Naive thymus-derived CD4-positive, alpha-beta T cell (primary cell): ENCODE data around the gene RRAS. TPM values are rescaled to one million over a fixed set of nuclear protein-coding genes. Genes with fewer than 3 reads are reported as not detected.

Source experiments
- ATAC-seq: fragments of 150-1000 bp; cut with Tn5 transposase; 2 replicates; pipeline ENCODE4 v1.10.0; 2021; ENCODE audit warnings: mild to moderate bottlenecking, moderate library complexity
- CTCF ChIA-PET: fragments of 350-600 bp; sonication (Branson Sonifier 250); formaldehyde crosslinking; loops from one replicate; lab custom pipeline; 2021; ENCODE audit warnings: antibody characterized with exemption; lab: Charles Lee
- POLR2A ChIA-PET: fragments of 350-600 bp; sonication (Branson Sonifier 250); formaldehyde crosslinking; loops from one replicate; lab custom pipeline; 2021; ENCODE audit warnings: antibody characterized with exemption, inconsistent platforms; lab: Charles Lee
- DNase-seq, 9 donors: peaks; one replicate each; pipeline versions ENCODE4 v3.0.0 to v3.0.0-alpha.2; 2020 to 2022; ENCODE audit warnings: mixed read lengths in 1 of 9
- H3K27ac ChIP-seq: one replicate; pipeline ENCODE4 v1.7.0; 2013; ENCODE audit warnings: mild to moderate bottlenecking, low read depth, low read length, moderate library complexity
- H3K27me3 ChIP-seq, 2 donors: one replicate each; pipeline ENCODE4 v1.7.0; 2013; ENCODE audit warnings: low read length in 2 of 2, mild to moderate bottlenecking in 2 of 2, moderate library complexity in 2 of 2; ENCODE audit not compliant: control insufficient read depth in 2 of 2, insufficient read depth in 2 of 2
- H3K36me3 ChIP-seq, 3 experiments: 1 replicate in 2 of 3; 2 replicates in 1 of 3; pipeline ENCODE4 v1.7.0; 2013; ENCODE audit warnings: low read length in 3 of 3, mild to moderate bottlenecking in 3 of 3, moderate library complexity in 1 of 3; ENCODE audit not compliant: insufficient read depth in 3 of 3, control insufficient read depth in 2 of 3
- H3K4me1 ChIP-seq, 2 donors: one replicate each; pipeline ENCODE4 v1.7.0; 2013; ENCODE audit warnings: low read length in 2 of 2, mild to moderate bottlenecking in 2 of 2, moderate library complexity in 1 of 2; ENCODE audit not compliant: control insufficient read depth in 2 of 2, insufficient read depth in 2 of 2
- H3K4me3 ChIP-seq: 2 replicates; pipeline ENCODE4 v1.7.0; 2013; ENCODE audit warnings: mild to moderate bottlenecking, low read length
- H3K9me3 ChIP-seq, 3 experiments: 1 replicate in 2 of 3; 2 replicates in 1 of 3; pipeline ENCODE4 v1.7.0; 2013; ENCODE audit warnings: low read length in 3 of 3; ENCODE audit not compliant: control insufficient read depth in 2 of 3
- H3K27ac Mint-ChIP-seq, 9 donors: one replicate each; pipeline ENCODE4 v1.8.0; 2020 to 2022; ENCODE audit warnings: mixed read lengths in 9 of 9, mild to moderate bottlenecking in 8 of 9, moderate library complexity in 5 of 9, inconsistent platforms in 2 of 9
- H3K27me3 Mint-ChIP-seq, 5 donors: one replicate each; pipeline ENCODE4 v1.8.0; 2021 to 2022; ENCODE audit warnings: mixed read lengths in 5 of 5, mild to moderate bottlenecking in 1 of 5
- H3K36me3 Mint-ChIP-seq, 5 donors: one replicate each; pipeline ENCODE4 v1.8.0; 2020 to 2022; ENCODE audit warnings: mixed read lengths in 5 of 5, mild to moderate bottlenecking in 3 of 5, inconsistent platforms in 1 of 5
- H3K4me1 Mint-ChIP-seq, 7 donors: one replicate each; pipeline ENCODE4 v1.8.0; 2020 to 2022; ENCODE audit warnings: mixed read lengths in 7 of 7, mild to moderate bottlenecking in 3 of 7, inconsistent platforms in 1 of 7
- H3K4me3 Mint-ChIP-seq, 10 donors: one replicate each; pipeline ENCODE4 v1.8.0; 2020 to 2022; ENCODE audit warnings: mild to moderate bottlenecking in 10 of 10, mixed read lengths in 10 of 10, moderate library complexity in 6 of 10, inconsistent platforms in 2 of 10
- H3K9me3 Mint-ChIP-seq, 11 donors: one replicate each; pipeline ENCODE4 v1.8.0; 2020 to 2022; ENCODE audit warnings: mixed read lengths in 11 of 11, mild to moderate bottlenecking in 4 of 11, inconsistent platforms in 1 of 11, moderate library complexity in 1 of 11
- intact Hi-C, 2 donors: fragments of 100-400 bp; cut with micrococcal nuclease; formaldehyde crosslinking; loops; one replicate each; pipeline ENCODE4 v1.15.1; 2023
- polyA plus RNA-seq, 2 donors: library from polyadenylated mRNA; unstranded; fragments of 300-500 nt; fragmentation: Illumina TruSeq; gene quantifications; one replicate each; pipeline ENCODE4 v1.2.3, GENCODE V29; 2021
- total RNA-seq, 6 experiments: library from RNA in 5 of 6; stranded (reverse) in 5 of 6; gene quantifications; 1 replicate in 5 of 6; 2 replicates in 1 of 6; pipeline ENCODE4 v1.2.3 and lab custom pipeline; 2021 to 2026

Gene RRAS
- total and polyA plus RNA-seq, 7 experiments from 2014 or later: 11.0 to 37.0 (median 13.9) TPM

- no peaks in the 10 kb centered on the region for H3K9me3 ChIP-seq
- intact Hi-C loops: no loop called here
- Mint-ChIP-seq H3K36me3 (peaks cover 0 to 19% (median 6%) of the 10 kb centered on the region in 5 donors), H3K27ac (no peak overlapping the region), H3K4me1 (peaks cover 19 to 32% (median 22%) of the 10 kb centered on the region in 7 donors), H3K27me3 (peaks cover 0 to 12% (median 9%) of the 10 kb centered on the region in 5 donors), H3K9me3 (peaks cover 0 to 3% (median 0%) of the 10 kb centered on the region in 11 donors), H3K4me3 (no peak overlapping the region)
- H3K36me3 ChIP-seq: peaks cover 0 to 60% (median 8%) of the 10 kb centered on the region in 3 experiments
- H3K4me3 ChIP-seq: no peak overlapping the region
- no peak overlapping the region for H3K27ac ChIP-seq
- ChIA-PET CTCF (interaction anchor here (0.7 kb wide), 1 partner anchor 180 kb away, joined by 3 read pairs; no protein-coding TSS in a partner anchor), POLR2A (interaction anchor here (1.5 kb wide), 1 partner anchor 10 kb away, joined by 4 read pairs; the partner anchor contains the start of gene PRMT1)
- H3K4me1 ChIP-seq: peaks cover 4 to 12% of the 10 kb centered on the region in 2 donors
- ATAC-seq: no peak
- DNase-seq: no peak
- no peaks in the 10 kb centered on the region for H3K27me3 ChIP-seq
Observed at GRCh38 chr19:49686503-49687088, 46.7 kb upstream of the RRAS start.

- intact Hi-C loops: no loop called here
- ChIA-PET POLR2A (interaction anchor here (1.5 kb wide), 1 partner anchor 9 kb away, joined by 4 read pairs; the partner anchor contains the start of gene PRMT1), CTCF (no interaction called here)
- Mint-ChIP-seq H3K27ac (no peak overlapping the region), H3K36me3 (peaks cover 0 to 20% (median 6%) of the 10 kb centered on the region in 5 donors), H3K4me1 (peaks cover 14 to 29% (median 17%) of the 10 kb centered on the region in 7 donors), H3K27me3 (peaks cover 0 to 8% (median 7%) of the 10 kb centered on the region in 5 donors), H3K4me3 (no peak overlapping the region), H3K9me3 (peaks cover 0 to 3% (median 0%) of the 10 kb centered on the region in 11 donors)
- no peak for DNase-seq
- Histone ChIP-seq H3K27ac (no peak overlapping the region), H3K9me3 (no peaks in the 10 kb centered on the region), H3K27me3 (no peaks in the 10 kb centered on the region), H3K4me3 (no peak overlapping the region), H3K4me1 (peaks cover under 1 to 11% of the 10 kb centered on the region in 2 donors), H3K36me3 (peaks cover 0 to 65% (median 8%) of the 10 kb centered on the region in 3 experiments)
- ATAC-seq: no peak
Observed at GRCh38 chr19:49685845-49686332, 45.9 kb upstream of the RRAS start.

- CTCF ChIA-PET: interaction anchor here (0.5 to 1.3 kb wide), 2 partner anchors 179 to 235 kb away, joined by 3 to 4 read pairs; no protein-coding TSS in a partner anchor
- no peaks in the 10 kb centered on the region for H3K27me3 ChIP-seq
- Mint-ChIP-seq H3K4me1 (peaks cover 9 to 27% (median 14%) of the 10 kb centered on the region in 7 donors), H3K36me3 (peaks cover 0 to 21% (median 6%) of the 10 kb centered on the region in 5 donors), H3K4me3 (no peak overlapping the region), H3K27me3 (no peaks in the 10 kb centered on the region), H3K27ac (no peak overlapping the region), H3K9me3 (peaks cover 0 to 2% (median 0%) of the 10 kb centered on the region in 11 donors)
- intact Hi-C loops: loop anchor here in 1 of 2 donors (5.0 kb wide), 1 partner anchor 293 kb away; no protein-coding TSS in a partner anchor
- ATAC-seq (no peak), DNase-seq (no peak)
- H3K4me1 ChIP-seq: peaks cover 6 to 9% of the 10 kb centered on the region in 2 donors
- POLR2A ChIA-PET: interaction anchor here (1.4 to 1.5 kb wide), 2 partner anchors 9 to 182 kb away, joined by 3 to 4 read pairs; partner anchors contain the start of gene PRMT1
- peaks cover 3 to 65% (median 8%) of the 10 kb centered on the region in 3 experiments for H3K36me3 ChIP-seq
- H3K27ac ChIP-seq: no peak overlapping the region
- no peaks in the 10 kb centered on the region for H3K9me3 ChIP-seq
- no peak overlapping the region for H3K4me3 ChIP-seq
Observed at GRCh38 chr19:49684983-49685553, 45.1 kb upstream of the RRAS start.

- Histone ChIP-seq H3K4me3 (no peak overlapping the region), H3K9me3 (no peaks in the 10 kb centered on the region), H3K27me3 (no peaks in the 10 kb centered on the region), H3K36me3 (peaks cover 3 to 65% (median 8%) of the 10 kb centered on the region in 3 experiments), H3K27ac (no peak overlapping the region), H3K4me1 (peaks cover 10% of the 10 kb centered on the region in 2 donors)
- ATAC-seq (no peak), DNase-seq (no peak)
- Mint-ChIP-seq H3K4me3 (no peak overlapping the region), H3K36me3 (peaks cover 0 to 21% (median 6%) of the 10 kb centered on the region in 5 donors), H3K27me3 (no peaks in the 10 kb centered on the region), H3K9me3 (peaks cover 0 to 2% (median 0%) of the 10 kb centered on the region in 11 donors), H3K27ac (no peak overlapping the region), H3K4me1 (peaks cover 4 to 29% (median 17%) of the 10 kb centered on the region in 7 donors)
- ChIA-PET CTCF (interaction anchor here (0.5 to 1.3 kb wide), 2 partner anchors 179 to 235 kb away, joined by 3 to 4 read pairs; no protein-coding TSS in a partner anchor), POLR2A (interaction anchor here (1.4 kb wide), 1 partner anchor 181 kb away, joined by 3 read pairs; no protein-coding TSS in a partner anchor)
- intact Hi-C loops: loop anchor here in 1 of 2 donors (5.0 kb wide), 1 partner anchor 292 kb away; no protein-coding TSS in a partner anchor
Observed at GRCh38 chr19:49684251-49684982, 44.5 kb upstream of the RRAS start.

- Mint-ChIP-seq H3K27ac (no peak overlapping the region), H3K9me3 (peaks cover 0 to 2% (median 0%) of the 10 kb centered on the region in 11 donors), H3K4me3 (no peak overlapping the region), H3K36me3 (peaks cover 0 to 21% (median 6%) of the 10 kb centered on the region in 5 donors), H3K27me3 (no peaks in the 10 kb centered on the region), H3K4me1 (peaks cover 4 to 28% (median 18%) of the 10 kb centered on the region in 7 donors)
- peaks cover 3 to 65% (median 8%) of the 10 kb centered on the region in 3 experiments for H3K36me3 ChIP-seq
- DNase-seq (no peak), ATAC-seq (no peak)
- H3K27me3 ChIP-seq: no peaks in the 10 kb centered on the region
- H3K4me1 ChIP-seq: peaks cover 10% of the 10 kb centered on the region in 2 donors
- CTCF ChIA-PET: no interaction called here
- no peak overlapping the region for H3K27ac ChIP-seq
- H3K9me3 ChIP-seq: no peaks in the 10 kb centered on the region
- no peak overlapping the region for H3K4me3 ChIP-seq
- intact Hi-C loops: loop anchor here in 1 of 2 donors (5.0 kb wide), 1 partner anchor 292 kb away; no protein-coding TSS in a partner anchor
- POLR2A ChIA-PET: interaction anchor here (1.4 kb wide), 1 partner anchor 181 kb away, joined by 3 read pairs; no protein-coding TSS in a partner anchor
Observed at GRCh38 chr19:49683814-49684250, 43.9 kb upstream of the RRAS start.
